Measurements from ENCODE around the gene ANO4.

Gene ANO4

GRCh38 chr12:101097829-101098580 lies 303.4 kb downstream of the ANO4 start:
- TF ChIP-seq POLR2AphosphoS5 (IDR thresholded peaks at IDR 0.05; ENCODE audit: borderline replicate concordance, low read depth, low read length): no peak
- no peak for TF ChIP-seq EZH2 (IDR thresholded peaks at IDR 0.05)
- no peak for TF ChIP-seq FOXP2 (optimal IDR thresholded peaks at IDR 0.05; ENCODE audit: control extremely low read depth, extremely low read length, insufficient read depth)
- no peak for DNase-seq (ENCODE audit: low read depth, low spot score)
- no peak overlapping the region for H3K4me3 ChIP-seq
- no peaks in the 10 kb centered on the region for H3K36me3 ChIP-seq (ENCODE audit: insufficient read depth, low read length)
- H3K9ac ChIP-seq (ENCODE audit: insufficient read length): no peak overlapping the region
- H3K9me3 ChIP-seq (ENCODE audit: low read depth, low read length): no peaks in the 10 kb centered on the region
- H3K27ac ChIP-seq: no peak overlapping the region

GRCh38 chr12:101107032-101107763 lies 312.6 kb downstream of the ANO4 start:
- H3K36me3 ChIP-seq (ENCODE audit: insufficient read depth, low read length): no peaks in the 10 kb centered on the region

GRCh38 chr12:101108130-101108529 lies 313.6 kb downstream of the ANO4 start:
- Histone ChIP-seq H3K9me3 (ENCODE audit: low read depth, low read length) (no peaks in the 10 kb centered on the region), H3K27ac (no peak overlapping the region), H3K4me3 (no peak overlapping the region), H3K36me3 (ENCODE audit: insufficient read depth, low read length) (no peaks in the 10 kb centered on the region), H3K9ac (ENCODE audit: insufficient read length) (no peak overlapping the region)
- TF ChIP-seq POLR2AphosphoS5 (IDR thresholded peaks at IDR 0.05; ENCODE audit: borderline replicate concordance, low read depth, low read length): no peak
- TF ChIP-seq EZH2 (IDR thresholded peaks at IDR 0.05): no peak
- no peak for TF ChIP-seq FOXP2 (optimal IDR thresholded peaks at IDR 0.05; ENCODE audit: control extremely low read depth, extremely low read length, insufficient read depth)
- no peak for DNase-seq (ENCODE audit: low read depth, low spot score)

More at GRCh38 chr12:101107032-101107763, 312.6 kb downstream of the ANO4 start:
- Histone ChIP-seq H3K4me3 (no peak overlapping the region), H3K9me3 (ENCODE audit: low read depth, low read length) (no peaks in the 10 kb centered on the region), H3K9ac (ENCODE audit: insufficient read length) (no peak overlapping the region), H3K27ac (no peak overlapping the region)
- DNase-seq (ENCODE audit: low read depth, low spot score): no peak
- TF ChIP-seq FOXP2 (optimal IDR thresholded peaks at IDR 0.05; ENCODE audit: control extremely low read depth, extremely low read length, insufficient read depth) (no peak), EZH2 (IDR thresholded peaks at IDR 0.05) (no peak), POLR2AphosphoS5 (IDR thresholded peaks at IDR 0.05; ENCODE audit: borderline replicate concordance, low read depth, low read length) (no peak)

GRCh38 chr12:101110866-101111265 lies 316.3 kb downstream of the ANO4 start:
- Histone ChIP-seq H3K36me3 (ENCODE audit: insufficient read depth, low read length) (no peaks in the 10 kb centered on the region), H3K4me3 (no peak overlapping the region), H3K9me3 (ENCODE audit: low read depth, low read length) (no peaks in the 10 kb centered on the region), H3K9ac (ENCODE audit: insufficient read length) (no peak overlapping the region), H3K27ac (no peak overlapping the region)
- no peak for DNase-seq (ENCODE audit: low read depth, low spot score)
- TF ChIP-seq EZH2 (IDR thresholded peaks at IDR 0.05) (no peak), FOXP2 (optimal IDR thresholded peaks at IDR 0.05; ENCODE audit: control extremely low read depth, extremely low read length, insufficient read depth) (no peak), POLR2AphosphoS5 (IDR thresholded peaks at IDR 0.05; ENCODE audit: borderline replicate concordance, low read depth, low read length) (no peak)

GRCh38 chr12:101111441-101111840 lies 316.9 kb downstream of the ANO4 start:
- no peak overlapping the region for H3K4me3 ChIP-seq
- H3K36me3 ChIP-seq (ENCODE audit: insufficient read depth, low read length): no peaks in the 10 kb centered on the region
- no peak overlapping the region for H3K9ac ChIP-seq (ENCODE audit: insufficient read length)
- DNase-seq (ENCODE audit: low read depth, low spot score): no peak
- H3K27ac ChIP-seq: no peak overlapping the region
- TF ChIP-seq FOXP2 (optimal IDR thresholded peaks at IDR 0.05; ENCODE audit: control extremely low read depth, extremely low read length, insufficient read depth): no peak
- no peak for TF ChIP-seq EZH2 (IDR thresholded peaks at IDR 0.05)
- TF ChIP-seq POLR2AphosphoS5 (IDR thresholded peaks at IDR 0.05; ENCODE audit: borderline replicate concordance, low read depth, low read length): no peak
- no peaks in the 10 kb centered on the region for H3K9me3 ChIP-seq (ENCODE audit: low read depth, low read length)

GRCh38 chr12:101115326-101115725 lies 320.8 kb downstream of the ANO4 start:
- Histone ChIP-seq H3K9me3 (ENCODE audit: low read depth, low read length) (no peaks in the 10 kb centered on the region), H3K9ac (ENCODE audit: insufficient read length) (no peak overlapping the region), H3K4me3 (no peak overlapping the region), H3K36me3 (ENCODE audit: insufficient read depth, low read length) (no peaks in the 10 kb centered on the region), H3K27ac (no peak overlapping the region)
- TF ChIP-seq FOXP2 (optimal IDR thresholded peaks at IDR 0.05; ENCODE audit: control extremely low read depth, extremely low read length, insufficient read depth) (no peak), POLR2AphosphoS5 (IDR thresholded peaks at IDR 0.05; ENCODE audit: borderline replicate concordance, low read depth, low read length) (no peak)
- no peak for DNase-seq (ENCODE audit: low read depth, low spot score)

GRCh38 chr12:101116911-101117310 lies 322.3 kb downstream of the ANO4 start:
- H3K9ac ChIP-seq (ENCODE audit: insufficient read length): no peak overlapping the region
- no peak overlapping the region for H3K4me3 ChIP-seq
- H3K36me3 ChIP-seq (ENCODE audit: insufficient read depth, low read length): no peaks in the 10 kb centered on the region
- no peak for DNase-seq (ENCODE audit: low read depth, low spot score)
- TF ChIP-seq POLR2AphosphoS5 (IDR thresholded peaks at IDR 0.05; ENCODE audit: borderline replicate concordance, low read depth, low read length) (no peak), FOXP2 (optimal IDR thresholded peaks at IDR 0.05; ENCODE audit: control extremely low read depth, extremely low read length, insufficient read depth) (no peak), EZH2 (IDR thresholded peaks at IDR 0.05) (no peak)
- no peak overlapping the region for H3K27ac ChIP-seq
- H3K9me3 ChIP-seq (ENCODE audit: low read depth, low read length): no peaks in the 10 kb centered on the region

- Histone ChIP-seq H3K9ac (ENCODE audit: insufficient read length) (no peak overlapping the region), H3K27ac (no peak overlapping the region), H3K36me3 (ENCODE audit: insufficient read depth, low read length) (no peaks in the 10 kb centered on the region), H3K9me3 (ENCODE audit: low read depth, low read length) (no peaks in the 10 kb centered on the region), H3K4me3 (no peak overlapping the region)
- DNase-seq (ENCODE audit: low read depth, low spot score): no peak
- TF ChIP-seq FOXP2 (optimal IDR thresholded peaks at IDR 0.05; ENCODE audit: control extremely low read depth, extremely low read length, insufficient read depth) (no peak), POLR2AphosphoS5 (IDR thresholded peaks at IDR 0.05; ENCODE audit: borderline replicate concordance, low read depth, low read length) (no peak), EZH2 (IDR thresholded peaks at IDR 0.05) (no peak)
These were observed 323.3 kb downstream of the ANO4 start for GRCh38 chr12:101117842-101118241.
